IMR-90 (cell line): ENCODE measurements around the gene NR6A1. TPM values are rescaled to one million over a fixed set of nuclear protein-coding genes. Genes with fewer than 3 reads are reported as not detected.

Source experiments
- ATAC-seq: fragments of 200-7000 bp; cut with Tn5 transposase; 2 replicates; pipeline ENCODE4 v1.9.1; 2020; ENCODE audit warnings: low read depth, mild to moderate bottlenecking, moderate library complexity
- BruUV-seq: library from RNA; stranded (reverse); fragments of 400-500 nt; replicated peaks from 2 replicates; lab custom pipeline; 2021; lab: Mats Ljungman, UMichigan
- CTCF ChIA-PET: fragments of 300-600 bp; formaldehyde crosslinking; extraction: SDS; loops from one replicate; lab custom pipeline; 2021; ENCODE audit warnings: antibody characterized with exemption; lab: Yijun Ruan, JAX
- POLR2A ChIA-PET: fragments of 300-600 bp; sonication (Branson Sonifier 250); formaldehyde crosslinking; loops from one replicate; lab custom pipeline; 2022; ENCODE audit warnings: antibody characterized with exemption; ENCODE audit not compliant: unreplicated experiment; lab: Charles Lee
- DNase-seq: peaks from one replicate; pipeline ENCODE4 v3.0.0; 2013
- H2AFZ ChIP-seq: replicated peaks from 2 replicates; pipeline ENCODE3; 2013; ENCODE audit warnings: low read length, mild to moderate bottlenecking; ENCODE audit not compliant: poor library complexity
- H2AK5ac ChIP-seq: 2 replicates; pipeline ENCODE4 v1.6.1; 2013; ENCODE audit warnings: low read depth, low read length, inconsistent platforms
- H2AK9ac ChIP-seq: replicated peaks from 2 replicates; pipeline ENCODE3; 2013; ENCODE audit warnings: mild to moderate bottlenecking, low read depth, low read length, moderate library complexity; ENCODE audit not compliant: poor library complexity
- H2BK120ac ChIP-seq: 2 replicates; pipeline ENCODE4 v1.6.1; 2013; ENCODE audit warnings: low read depth, low read length, inconsistent platforms
- H2BK15ac ChIP-seq: 3 replicates; pipeline ENCODE4 v1.6.1; 2013; ENCODE audit warnings: low read depth, low read length, inconsistent platforms
- H2BK20ac ChIP-seq: 2 replicates; pipeline ENCODE4 v1.6.1; 2013; ENCODE audit warnings: low read depth, mild to moderate bottlenecking, inconsistent platforms, low read length, moderate library complexity
- H2BK5ac ChIP-seq: 2 replicates; pipeline ENCODE4 v1.6.1; 2013; ENCODE audit warnings: mild to moderate bottlenecking, low read depth, low read length, inconsistent platforms; ENCODE audit not compliant: poor library complexity, severe bottlenecking
- H3K14ac ChIP-seq: replicated peaks from 2 replicates; pipeline ENCODE4 v1.6.1; 2013; ENCODE audit warnings: low read depth, low read length, inconsistent platforms
- H3K18ac ChIP-seq: 2 replicates; pipeline ENCODE4 v1.6.1; 2013; ENCODE audit warnings: low read depth, low read length, control low read depth
- H3K23ac ChIP-seq: 2 replicates; pipeline ENCODE4 v1.6.1; 2013; ENCODE audit warnings: low read depth, low read length, inconsistent platforms
- H3K27ac ChIP-seq: 2 replicates; pipeline ENCODE4 v1.5.1; 2013; ENCODE audit warnings: mild to moderate bottlenecking, control low read depth, low read length; ENCODE audit not compliant: insufficient read depth
- H3K27me3 ChIP-seq: 2 replicates; pipeline ENCODE4 v1.6.1; 2013; ENCODE audit warnings: low read length; ENCODE audit not compliant: control insufficient read depth, insufficient read depth
- H3K36me3 ChIP-seq: 2 replicates; pipeline ENCODE4 v1.6.1; 2013; ENCODE audit warnings: low read length, mixed read lengths; ENCODE audit not compliant: control insufficient read depth, insufficient read depth
- H3K4ac ChIP-seq: 2 replicates; pipeline ENCODE4 v1.6.1; 2013; ENCODE audit warnings: low read depth, low read length, inconsistent platforms
- H3K4me1 ChIP-seq: 2 replicates; pipeline ENCODE4 v1.6.1; 2013; ENCODE audit warnings: low read length, mixed read lengths; ENCODE audit not compliant: control insufficient read depth, insufficient read depth
- H3K4me2 ChIP-seq: 2 replicates; pipeline ENCODE4 v1.6.1; 2013; ENCODE audit warnings: low read depth, mild to moderate bottlenecking, control low read depth, low read length, moderate library complexity
- H3K4me3 ChIP-seq: 2 replicates; pipeline ENCODE4 v1.5.1; 2013; ENCODE audit warnings: low read depth, mild to moderate bottlenecking, control low read depth, low read length, moderate library complexity; ENCODE audit not compliant: insufficient read depth
- H3K56ac ChIP-seq: 2 replicates; pipeline ENCODE4 v1.6.1; 2013; ENCODE audit warnings: low read length, inconsistent platforms; ENCODE audit not compliant: insufficient read depth; ENCODE audit errors: extremely low read depth
- H3K79me1 ChIP-seq, 2 experiments: 2 replicates each; pipeline ENCODE4 v1.6.1; 2013; ENCODE audit warnings: low read length in 2 of 2, inconsistent platforms in 1 of 2, low read depth in 1 of 2
- H3K9ac ChIP-seq: 2 replicates; pipeline ENCODE4 v1.6.1; 2013; ENCODE audit warnings: low read depth, low read length, control low read depth
- H3K9me1 ChIP-seq: 2 replicates; pipeline ENCODE4 v1.6.1; 2013; ENCODE audit warnings: low read length, inconsistent platforms; ENCODE audit not compliant: insufficient read depth
- H3K9me3 ChIP-seq: 2 replicates; pipeline ENCODE4 v1.6.1; 2013; ENCODE audit warnings: low read length; ENCODE audit not compliant: control insufficient read depth, insufficient read depth
- H4K20me1 ChIP-seq: 2 replicates; pipeline ENCODE4 v1.6.1; 2013; ENCODE audit warnings: low read length, inconsistent platforms; ENCODE audit not compliant: insufficient read depth
- H4K5ac ChIP-seq: 2 replicates; pipeline ENCODE4 v1.6.1; 2013; ENCODE audit warnings: mild to moderate bottlenecking, low read depth, low read length, control low read depth
- H4K8ac ChIP-seq, 2 experiments: 2 replicates each; pipeline ENCODE4 v1.6.1; 2013; ENCODE audit warnings: low read depth in 2 of 2, low read length in 2 of 2, control low read depth in 1 of 2, inconsistent platforms in 1 of 2
- H4K91ac ChIP-seq: 2 replicates; pipeline ENCODE4 v1.6.1; 2013; ENCODE audit warnings: low read depth, low read length, inconsistent platforms; ENCODE audit not compliant: insufficient read depth
- BHLHE40 ChIP-seq: fragments of 150-350 bp; IDR thresholded peaks from 2 replicates; pipeline ENCODE4 v1.6.1; 2016; ENCODE audit warnings: mild to moderate bottlenecking, low read depth, low read length
- CHD1 ChIP-seq: IDR thresholded peaks from 2 replicates; pipeline ENCODE4 v1.6.1; 2012; ENCODE audit warnings: low read depth, low read length, improper control_type of control experiment
- CTCF ChIP-seq: conservative IDR thresholded peaks from 2 replicates; pipeline ENCODE4 v1.5.1; 2012; ENCODE audit warnings: mild to moderate bottlenecking, low read depth, low read length, improper control_type of control experiment
- FOS ChIP-seq: fragments of 150-350 bp; IDR thresholded peaks from 2 replicates; pipeline ENCODE4 v1.6.1; 2016; ENCODE audit warnings: low read depth, low read length
- MAFK ChIP-seq: IDR thresholded peaks from 2 replicates; pipeline ENCODE4 v1.6.1; 2012; ENCODE audit warnings: low read depth, low read length, improper control_type of control experiment
- MAZ ChIP-seq: IDR thresholded peaks from 2 replicates; pipeline ENCODE4 v1.6.1; 2012; ENCODE audit warnings: low read depth, mild to moderate bottlenecking, low read length, improper control_type of control experiment, moderate library complexity, borderline replicate concordance
- NFE2L2 ChIP-seq: fragments of 150-350 bp; IDR thresholded peaks from 2 replicates; pipeline ENCODE4 v1.6.1; 2016; ENCODE audit warnings: low read depth, mild to moderate bottlenecking, low read length
- RFX5 ChIP-seq: IDR thresholded peaks from 2 replicates; pipeline ENCODE4 v1.8.0; 2012; ENCODE audit warnings: low read depth, mild to moderate bottlenecking, low read length, moderate library complexity
- WGBS, 2 experiments: methylation state at CpG; one replicate each; pipeline versions ENCODE4 v1.1.5 to v1.1.7; 2013; ENCODE audit warnings: missing lambda C conversion rate in 2 of 2; ENCODE audit not compliant: insufficient read length in 1 of 2; ENCODE audit errors: extremely low coverage in 2 of 2; 5-methylcytosine and 5-hydroxymethylcytosine counted together
- dilution Hi-C: fragments of 300-500 bp; cut with HindIII; formaldehyde crosslinking; loops from one replicate; pipeline ENCODE4 v1.14.3; 2018; ENCODE audit warnings: low sequenced_read_pairs; ENCODE audit not compliant: unreplicated experiment
- in situ Hi-C: fragments of 300-500 bp; cut with MboI; formaldehyde crosslinking; loops from 3 replicates; pipeline ENCODE4 v1.14.3; 2019; ENCODE audit warnings: low sequenced_read_pairs, inconsistent platforms, mixed read lengths
- intact Hi-C: fragments of 100-400 bp; cut with micrococcal nuclease; formaldehyde crosslinking; loops from 2 replicates; pipeline ENCODE4 v1.10.0; 2022
- polyA plus RNA-seq, 3 experiments: library from polyadenylated mRNA; depleted of rRNA; stranded (reverse); fragments of >200 nt; gene quantifications; 2 replicates each; pipeline ENCODE4 v1.2.3, GENCODE V29; 2012; ENCODE audit warnings: low replicate concordance in 1 of 3
- total RNA-seq: library from RNA; depleted of rRNA; stranded (reverse); fragments of >200 nt; gene quantifications from 2 replicates; pipeline ENCODE4 v1.2.3, GENCODE V29; 2012

Gene NR6A1
- total and polyA plus RNA-seq, 2 of the 4 experiments (the other 2 are of a cell fraction): 0.14 to 0.36 TPM

- Histone ChIP-seq H3K4me2 (no peak overlapping the region), H4K91ac (no peak overlapping the region), H3K23ac (no peak overlapping the region), H3K36me3 (no peaks in the 10 kb centered on the region), H3K4ac (no peak overlapping the region), H3K4me3 (no peak overlapping the region), H2AK9ac (no peak overlapping the region), H4K8ac (no peak overlapping the region), H2BK120ac (no peak overlapping the region), H3K9me1 (no peaks in the 10 kb centered on the region), H3K14ac (no peak overlapping the region), H3K27me3 (peaks cover 55% of the 10 kb centered on the region), H2AFZ (peak overlapping the region; percentile 17), H2AK5ac (no peak overlapping the region), H3K18ac (no peak overlapping the region), H4K20me1 (peaks cover 3% of the 10 kb centered on the region; the same call in 1 of the 2 replicates), H2BK5ac (no peak overlapping the region), H3K4me1 (no peaks in the 10 kb centered on the region; the same call in 1 of the 2 replicates), H2BK15ac (no peak overlapping the region), H4K5ac (no peak overlapping the region), H2BK20ac (no peak overlapping the region), H3K9ac (no peak overlapping the region), H3K9me3 (peaks cover 6% of the 10 kb centered on the region), H3K79me1 (no peaks in the 10 kb centered on the region), H3K56ac (no peak overlapping the region), H3K27ac (no peak overlapping the region)
- ATAC-seq (no peak), DNase-seq (no peak)
- ChIA-PET CTCF (no interaction called here), POLR2A (no interaction called here)
- dilution Hi-C loops (no loop called here), intact Hi-C loops (no loop called here), in situ Hi-C loops (no loop called here)
- TF ChIP-seq NFE2L2: no peak
- no peak for TF ChIP-seq RFX5
- no peak for TF ChIP-seq MAFK
- no peak for TF ChIP-seq MAZ
- TF ChIP-seq CTCF: no peak
- no peak for TF ChIP-seq CHD1
- no peak for TF ChIP-seq BHLHE40
- no peak for TF ChIP-seq FOS
- WGBS, 2 experiments: 88% methylated on average over 3 of the region's 8 CpGs; no CpG with 5 or more reads in 1 of the 2 experiments
- BruUV-seq: no TSS peak
Measured at GRCh38 chr9:124506433-124506832, 264.7 kb downstream of the NR6A1 start.
